Cardiac septum (tissue), 1 donor: Measurements from ENCODE around the gene PDGFC. TPM values are rescaled to one million over a fixed set of nuclear protein-coding genes. Genes with fewer than 3 reads are reported as not detected.

Experiments
- DNase-seq: peaks from one replicate; pipeline ENCODE4 v3.0.0-alpha.2; 2020; ENCODE audit warnings: low spot score
- intact Hi-C: fragments of 100-400 bp; cut with DNase I; formaldehyde crosslinking; loops from one replicate; pipeline ENCODE4 v1.14.0; 2022
- total RNA-seq: library from RNA; stranded (reverse); fragmentation: NEBNext Ultra II Directional; extraction: Animal tissue kit (Norgen Biotek cat#: 25700); gene quantifications from one replicate; pipeline ENCODE4 v1.2.1, GENCODE V29; 2021
- donor health status: DM: no; HTN: no; CAD: no.

The PDGFC gene
- total RNA-seq, 1 donor from 2014 or later = 16.9 TPM

- DNase-seq = no peak
- intact Hi-C loops = no loop called here
Observed at GRCh38 chr4:156725257-156725656, 246.3 kb downstream of the PDGFC start.

DNA sequence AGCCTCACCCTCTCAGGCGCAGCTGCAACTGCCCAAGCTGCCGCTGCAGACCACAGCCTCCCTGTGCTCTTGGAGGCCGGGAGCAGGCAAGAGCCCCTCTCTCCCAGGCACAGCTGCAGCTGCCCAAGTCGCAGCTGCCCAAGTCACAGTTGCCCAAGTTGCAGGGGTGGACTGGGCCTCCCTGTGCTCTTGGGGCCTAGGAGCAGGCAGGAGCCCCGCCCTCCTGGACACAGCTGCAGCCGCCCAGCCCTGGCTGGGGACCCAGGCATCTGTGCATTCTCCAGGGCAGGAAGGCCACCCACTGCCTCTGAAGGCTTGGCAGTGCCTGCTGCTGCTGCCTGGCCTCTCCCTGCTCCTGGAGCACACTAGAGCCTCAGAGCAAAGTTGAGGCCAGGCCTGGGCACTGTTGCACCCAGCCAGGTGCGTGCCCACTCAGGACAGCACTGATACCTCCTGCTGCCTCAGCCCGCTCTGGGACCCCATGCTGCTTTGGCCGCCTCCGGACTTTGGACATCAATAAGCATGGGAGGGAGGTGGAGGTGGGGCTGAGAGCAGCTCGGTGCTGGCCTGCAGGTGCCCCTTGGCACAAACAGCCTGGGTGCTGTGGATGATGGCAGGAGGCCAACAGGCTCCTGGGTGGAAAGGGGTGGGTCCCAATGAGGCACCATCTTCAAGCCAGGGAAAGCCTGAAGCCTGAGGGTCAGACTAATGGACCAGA, 247.5 kb downstream of the PDGFC start:
- DNase-seq = no peak
- intact Hi-C loops = no loop called here

DNA sequence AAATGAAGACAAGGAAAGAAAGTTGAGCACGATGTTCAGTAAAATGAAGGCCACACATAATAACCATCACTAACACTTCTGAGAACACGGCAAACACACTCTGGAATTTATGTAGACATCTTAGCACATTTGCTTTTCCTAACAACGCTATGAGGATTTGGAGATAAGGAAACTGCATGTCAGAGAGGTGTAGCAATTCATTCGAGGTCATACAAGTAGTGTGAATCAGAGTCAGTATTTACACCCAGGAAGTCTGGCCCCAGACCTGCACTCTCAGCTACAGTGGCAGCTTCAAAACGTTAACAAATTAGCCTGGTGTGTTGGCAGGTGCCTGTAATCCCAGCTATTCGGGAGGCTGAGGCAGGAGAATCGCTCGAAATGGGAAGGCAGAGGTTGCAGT, 253.4 kb downstream of the PDGFC start:
- intact Hi-C loops = no loop called here
- no peak for DNase-seq

GRCh38 chr4:156711193-156711590, 260.4 kb downstream of the PDGFC start:
- intact Hi-C loops = no loop called here
- no peak for DNase-seq

Other genes starting within 250 kb of the PDGFC start
- gene GLRB, start 104.4 kb upstream of the PDGFC start, total RNA-seq = 23.1 TPM
- 0.05 TPM for gene GRIA2, start 248.9 kb upstream of the PDGFC start, total RNA-seq